SU-DHL-6 (cell line): ENCODE measurements around the gene GOLM1.

ENCODE experiments used
- CTCF ChIP-seq: fragments of 200-600 bp; sonication (generic); IDR thresholded peaks from one replicate; pipeline ENCODE4 v1.5.1; 2017; ENCODE audit warnings: antibody characterized with exemption, mild to moderate bottlenecking, low read length, moderate library complexity; ENCODE audit not compliant: insufficient read depth, poor library complexity, severe bottlenecking
- EZH2phosphoT487 ChIP-seq: fragments of 200-600 bp; sonication (generic), shearing (Covaris generic); conservative IDR thresholded peaks from 2 replicates; pipeline ENCODE4 v1.6.1; 2018; ENCODE audit warnings: mild to moderate bottlenecking, antibody characterized with exemption, low read length, moderate library complexity, mixed read lengths

- TF ChIP-seq CTCF = no peak
- TF ChIP-seq EZH2phosphoT487 = no peak
Observed at GRCh38 chr9:86064220-86064619, 35.1 kb downstream of the GOLM1 start.
